Tibial artery (tissue), 4 donors: ENCODE measurements around the gene DUSP11.

Experiments
- DNase-seq, 2 donors: peaks; one replicate each; pipeline ENCODE4 v3.0.0-alpha.2; 2019
- H3K27ac ChIP-seq, 2 donors: fragments of 200-600 bp; sonication (generic) in 1 of 2; 1 replicate in 1 of 2; 2 replicates in 1 of 2; pipeline ENCODE4 v1.5.1; 2018 to 2019; ENCODE audit warnings: mild to moderate bottlenecking in 1 of 2
- H3K27me3 ChIP-seq, 2 donors: fragments of 200-600 bp; sonication (generic) in 1 of 2; one replicate each; pipeline versions ENCODE4 v1.5.1 to v1.6.0; 2016 to 2019
- H3K36me3 ChIP-seq, 3 donors: fragments of 200-600 bp; sonication (generic) in 2 of 3; one replicate each; pipeline ENCODE4 v1.5.1; 2016 to 2019; ENCODE audit warnings: mild to moderate bottlenecking in 2 of 3
- H3K4me1 ChIP-seq, 4 donors: fragments of 200-600 bp; sonication (generic) in 2 of 4; 1 replicate in 3 of 4; 2 replicates in 1 of 4; pipeline ENCODE4 v1.5.1; 2016 to 2019
- H3K4me3 ChIP-seq, 2 donors: fragments of 200-600 bp; sonication (generic) in 1 of 2; 1 replicate in 1 of 2; 2 replicates in 1 of 2; pipeline ENCODE4 v1.5.1; 2018 to 2019; ENCODE audit warnings: mild to moderate bottlenecking in 2 of 2
- H3K9me3 ChIP-seq, 3 donors: fragments of 200-600 bp; sonication (generic) in 1 of 3; one replicate each; pipeline ENCODE4 v1.5.1; 2016 to 2019
- CTCF ChIP-seq, 2 experiments: fragments of 200-600 bp in 1 of 2; fragments of 450-650 bp in 1 of 2; IDR thresholded peaks; one replicate each; pipeline ENCODE4 v1.5.1; 2017 to 2019; ENCODE audit warnings: antibody characterized with exemption in 2 of 2, mild to moderate bottlenecking in 1 of 2, moderate library complexity in 1 of 2
- intact Hi-C: fragments of 100-400 bp; cut with DNase I; formaldehyde crosslinking; loops from one replicate; pipeline ENCODE4 v1.15.0; 2023; ENCODE audit warnings: low total_unique reads

Gene DUSP11

GRCh38 chr2:73825408-73825807 lies 45.5 kb upstream of the DUSP11 start:
- Histone ChIP-seq H3K9me3 (no peaks in the 10 kb centered on the region), H3K4me1 (peaks cover 0 to 25% (median 11%) of the 10 kb centered on the region in 4 donors), H3K27ac (no peak overlapping the region), H3K36me3 (no peaks in the 10 kb centered on the region), H3K4me3 (no peak overlapping the region), H3K27me3 (no peaks in the 10 kb centered on the region)
- no peak for DNase-seq
- intact Hi-C loops: loop anchor here (10.0 kb wide), 3 partner anchors 99 to 509 kb away; partner anchors contain the start of gene DGUOK
- no peak for TF ChIP-seq CTCF (IDR thresholded peaks at IDR 0.05)

GRCh38 chr2:73823916-73824523 lies 44.1 kb upstream of the DUSP11 start:
- Histone ChIP-seq H3K4me1 (peaks cover 0 to 12% (median 5%) of the 10 kb centered on the region in 4 donors), H3K36me3 (no peaks in the 10 kb centered on the region), H3K27ac (no peak overlapping the region), H3K27me3 (no peaks in the 10 kb centered on the region), H3K9me3 (no peaks in the 10 kb centered on the region), H3K4me3 (no peak overlapping the region)
- intact Hi-C loops: loop anchor here (10.0 kb wide), 3 partner anchors 101 to 511 kb away; partner anchors contain the start of gene DGUOK
- TF ChIP-seq CTCF (IDR thresholded peaks at IDR 0.05): peak; percentile 74 to 82
- no peak for DNase-seq

DNA sequence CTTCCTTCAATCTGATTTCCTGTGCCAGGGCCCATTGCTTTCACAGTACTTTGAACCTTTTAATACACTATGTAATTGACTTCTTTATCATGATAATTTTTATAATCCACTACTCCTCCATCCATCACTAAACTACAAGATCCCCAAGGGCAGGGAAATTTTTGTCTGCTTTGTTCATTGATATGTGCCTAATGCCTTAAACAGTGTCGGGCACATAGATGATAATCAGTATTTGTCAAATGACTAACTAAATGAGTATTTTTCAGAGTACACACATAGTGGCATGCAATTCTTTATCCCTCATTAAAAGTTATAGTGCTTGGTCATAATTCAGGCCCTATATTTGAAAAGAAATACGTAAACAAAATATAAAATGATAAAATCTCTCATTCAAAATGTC lies 43.5 kb upstream of the DUSP11 start:
- Histone ChIP-seq H3K9me3 (no peaks in the 10 kb centered on the region), H3K27me3 (peaks cover 0 to 2% of the 10 kb centered on the region in 2 donors), H3K4me1 (peaks cover 0 to 11% (median 5%) of the 10 kb centered on the region in 4 donors), H3K4me3 (no peak overlapping the region), H3K36me3 (no peaks in the 10 kb centered on the region), H3K27ac (no peak overlapping the region)
- intact Hi-C loops: loop anchor here (10.0 kb wide), 3 partner anchors 101 to 511 kb away; partner anchors contain the start of gene DGUOK
- DNase-seq: no peak
- TF ChIP-seq CTCF (IDR thresholded peaks at IDR 0.05): no peak

DNA sequence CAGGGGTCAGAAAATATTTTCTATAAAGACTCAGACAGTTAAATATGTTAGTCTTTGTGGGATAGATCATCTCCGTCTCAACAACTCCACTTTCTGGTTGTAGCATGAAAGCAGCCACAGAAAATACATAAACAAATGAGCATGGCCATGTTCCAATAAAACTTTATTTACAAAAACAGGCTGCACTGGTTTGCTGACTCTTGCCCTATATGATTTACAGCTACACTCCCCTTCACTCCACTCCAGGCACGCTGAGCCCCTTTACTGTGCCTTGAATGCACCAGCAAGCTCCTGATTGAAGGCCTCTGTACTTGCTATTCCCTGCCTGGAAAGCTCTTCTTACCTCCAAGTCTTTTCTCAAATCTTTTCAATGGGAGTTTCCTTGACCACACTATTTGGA lies 43.1 kb upstream of the DUSP11 start:
- Histone ChIP-seq H3K4me1 (peaks cover 0 to 7% (median 3%) of the 10 kb centered on the region in 4 donors), H3K27me3 (peaks cover 0 to 7% of the 10 kb centered on the region in 2 donors), H3K36me3 (no peaks in the 10 kb centered on the region), H3K4me3 (no peak overlapping the region), H3K9me3 (no peaks in the 10 kb centered on the region), H3K27ac (no peak overlapping the region)
- no peak for TF ChIP-seq CTCF (IDR thresholded peaks at IDR 0.05)
- DNase-seq: no peak
- intact Hi-C loops: loop anchor here (10.0 kb wide), 3 partner anchors 102 to 512 kb away; partner anchors contain the start of gene DGUOK

GRCh38 chr2:73822276-73822675 lies 42.4 kb upstream of the DUSP11 start:
- no peak for DNase-seq
- peaks cover 0 to 7% of the 10 kb centered on the region in 2 donors for H3K27me3 ChIP-seq
- TF ChIP-seq CTCF (IDR thresholded peaks at IDR 0.05): no peak
- no peaks in the 10 kb centered on the region for H3K9me3 ChIP-seq
- peaks cover 0 to 5% (median 2%) of the 10 kb centered on the region in 4 donors for H3K4me1 ChIP-seq
- H3K4me3 ChIP-seq: no peak overlapping the region
- H3K27ac ChIP-seq: no peak overlapping the region
- intact Hi-C loops: loop anchor here (10.0 kb wide), 3 partner anchors 103 to 513 kb away; partner anchors contain the start of gene DGUOK
- H3K36me3 ChIP-seq: no peaks in the 10 kb centered on the region
